ENCODE measurements around the gene ZSCAN1. TPM values are rescaled to one million over a fixed set of nuclear protein-coding genes. Genes with fewer than 3 reads are reported as not detected.

The ZSCAN1 gene
- total RNA-seq, 2 experiments from 2014 or later = not detected

GRCh38 chr19:58022283-58022660, 11.6 kb upstream of the ZSCAN1 start:
- no peak overlapping the region for H3K4me3 Mint-ChIP-seq
- ATAC-seq (no peak), DNase-seq (no peak)
- H3K36me3 Mint-ChIP-seq (ENCODE audit: low read depth) = no peaks in the 10 kb centered on the region
- CTCF ChIA-PET = interaction anchor here (0.7 to 1.6 kb wide), 10 partner anchors 13 to 160 kb away, joined by 3 to 5 read pairs (median 3); partner anchors contain the start of gene ZNF135
- H3K4me1 Mint-ChIP-seq (ENCODE audit: low read depth) = peaks cover 1% of the 10 kb centered on the region
- intact Hi-C loops (cut with micrococcal nuclease) = loop anchor here (5.0 kb wide), 1 partner anchor 135 kb away; no protein-coding TSS in a partner anchor
- H3K9me3 Mint-ChIP-seq = peaks cover 26% of the 10 kb centered on the region
- peak overlapping the region; percentile 69 for H3K27ac Mint-ChIP-seq
- peaks cover 2% of the 10 kb centered on the region for H3K27me3 Mint-ChIP-seq
- POLR2A ChIA-PET = interaction anchor here (1.0 kb wide), 1 partner anchor 161 kb away, joined by 3 read pairs; no protein-coding TSS in a partner anchor
- no peak for TF ChIP-seq CTCF (IDR thresholded peaks at IDR 0.05)

GRCh38 chr19:58024661-58025060, 9.2 kb upstream of the ZSCAN1 start:
- no peak overlapping the region for H3K27ac Mint-ChIP-seq
- H3K36me3 Mint-ChIP-seq (ENCODE audit: low read depth) = peaks cover 2% of the 10 kb centered on the region
- peaks cover 1% of the 10 kb centered on the region for H3K4me1 Mint-ChIP-seq (ENCODE audit: low read depth)
- intact Hi-C loops (cut with micrococcal nuclease) = loop anchor here (5.0 kb wide), 1 partner anchor 133 kb away; no protein-coding TSS in a partner anchor
- ATAC-seq (no peak), DNase-seq (no peak)
- ChIA-PET CTCF (no interaction called here), POLR2A (interaction anchor here (0.6 kb wide), 1 partner anchor 22 kb away, joined by 4 read pairs; the partner anchor contains the start of gene ZNF606)
- TF ChIP-seq CTCF (IDR thresholded peaks at IDR 0.05) = no peak
- no peak overlapping the region for H3K4me3 Mint-ChIP-seq
- H3K9me3 Mint-ChIP-seq = peaks cover 28% of the 10 kb centered on the region
- peaks cover 2% of the 10 kb centered on the region for H3K27me3 Mint-ChIP-seq

- CTCF ChIA-PET = no interaction called here
- peaks cover 20% of the 10 kb centered on the region for H3K27me3 Mint-ChIP-seq
Observed at GRCh38 chr19:58034477-58034793, 610 bp downstream of the ZSCAN1 start.

GRCh38 chr19:58035863-58036262, 2.0 kb downstream of the ZSCAN1 start:
- H3K36me3 Mint-ChIP-seq (ENCODE audit: low read depth) = peaks cover 16% of the 10 kb centered on the region
- no peaks in the 10 kb centered on the region for H3K4me1 Mint-ChIP-seq (ENCODE audit: low read depth)
- ChIA-PET POLR2A (no interaction called here), CTCF (no interaction called here)
- no peak overlapping the region for H3K4me3 Mint-ChIP-seq
- no peak overlapping the region for H3K27ac Mint-ChIP-seq
- no peak for TF ChIP-seq CTCF (IDR thresholded peaks at IDR 0.05)
- ATAC-seq (no peak), DNase-seq (no peak)
- peaks cover 20% of the 10 kb centered on the region for H3K9me3 Mint-ChIP-seq
- intact Hi-C loops (cut with micrococcal nuclease) = no loop called here
- H3K27me3 Mint-ChIP-seq = peaks cover 20% of the 10 kb centered on the region

More at GRCh38 chr19:58034477-58034793, 610 bp downstream of the ZSCAN1 start:
- intact Hi-C loops (cut with micrococcal nuclease) = no loop called here
- no peaks in the 10 kb centered on the region for H3K4me1 Mint-ChIP-seq (ENCODE audit: low read depth)
- no peak overlapping the region for H3K27ac Mint-ChIP-seq
- DNase-seq = no peak
- H3K36me3 Mint-ChIP-seq (ENCODE audit: low read depth) = peaks cover 15% of the 10 kb centered on the region
- ATAC-seq = no peak
- POLR2A ChIA-PET = no interaction called here
- no peak for TF ChIP-seq CTCF (IDR thresholded peaks at IDR 0.05)
- no peak overlapping the region for H3K4me3 Mint-ChIP-seq
- peaks cover 17% of the 10 kb centered on the region for H3K9me3 Mint-ChIP-seq

- ATAC-seq (no peak), DNase-seq (no peak)
- peaks cover 17% of the 10 kb centered on the region for H3K27me3 Mint-ChIP-seq
- ChIA-PET POLR2A (no interaction called here), CTCF (no interaction called here)
- no peak overlapping the region for H3K4me3 Mint-ChIP-seq
- peaks cover 24% of the 10 kb centered on the region for H3K36me3 Mint-ChIP-seq (ENCODE audit: low read depth)
- no peak overlapping the region for H3K27ac Mint-ChIP-seq
- peaks cover 33% of the 10 kb centered on the region for H3K9me3 Mint-ChIP-seq
- H3K4me1 Mint-ChIP-seq (ENCODE audit: low read depth) = no peaks in the 10 kb centered on the region
- intact Hi-C loops (cut with micrococcal nuclease) = no loop called here
- no peak for TF ChIP-seq CTCF (IDR thresholded peaks at IDR 0.05)
Observed at GRCh38 chr19:58037927-58038687, 4.3 kb downstream of the ZSCAN1 start.

All from activated CD8-positive, alpha-beta T cell treated with anti-CD3 and anti-CD28 coated beads for 36 hours (primary cell).